Measurements from ENCODE around the gene RIPK3.
"Not testable (repeated sequence)": the region's sequence is repeated elsewhere in the genome, so short reads cannot be mapped to it uniquely, and the experiment has no call there.

The RIPK3 gene

DNA sequence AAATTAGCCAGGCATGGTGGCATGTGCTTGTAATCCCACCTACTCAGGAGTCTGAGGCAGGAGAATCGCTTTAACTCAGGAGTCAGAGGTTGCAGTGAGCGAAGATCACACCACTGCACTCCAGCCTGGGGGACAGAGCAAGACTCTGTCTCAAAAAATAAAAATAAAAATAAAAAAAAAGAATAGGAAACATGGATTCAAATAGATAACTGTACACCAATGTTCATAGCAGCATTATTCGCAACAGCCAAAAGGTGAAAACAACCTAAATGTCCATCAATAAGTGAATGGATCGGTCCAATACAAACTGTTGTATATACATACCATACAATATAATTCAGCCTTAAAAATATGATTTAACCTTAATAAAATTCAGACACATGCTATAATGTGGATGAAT is 3.1 kb upstream of the RIPK3 start:
- no peak for DNase-seq

DNA sequence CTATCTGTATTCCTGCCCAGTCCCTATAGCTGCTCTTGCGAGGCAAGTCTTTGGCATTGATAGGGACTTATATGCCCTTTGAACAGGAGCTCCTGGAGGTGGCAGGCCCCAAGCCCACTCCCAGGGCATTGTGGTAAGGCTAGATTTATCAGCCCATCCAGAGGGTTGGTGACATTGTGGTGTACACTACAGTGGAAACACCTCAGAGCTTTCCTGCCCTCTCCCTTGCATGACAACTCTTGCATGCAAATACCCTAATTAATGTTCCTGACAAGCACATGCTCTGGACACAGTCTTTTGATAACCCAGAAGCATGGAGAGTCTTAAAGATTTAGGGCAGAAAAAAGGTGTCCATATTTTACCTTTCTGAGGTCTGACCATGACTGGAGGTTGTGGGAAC is 815 bp upstream of the RIPK3 start:
- DNase-seq: no peak

DNA sequence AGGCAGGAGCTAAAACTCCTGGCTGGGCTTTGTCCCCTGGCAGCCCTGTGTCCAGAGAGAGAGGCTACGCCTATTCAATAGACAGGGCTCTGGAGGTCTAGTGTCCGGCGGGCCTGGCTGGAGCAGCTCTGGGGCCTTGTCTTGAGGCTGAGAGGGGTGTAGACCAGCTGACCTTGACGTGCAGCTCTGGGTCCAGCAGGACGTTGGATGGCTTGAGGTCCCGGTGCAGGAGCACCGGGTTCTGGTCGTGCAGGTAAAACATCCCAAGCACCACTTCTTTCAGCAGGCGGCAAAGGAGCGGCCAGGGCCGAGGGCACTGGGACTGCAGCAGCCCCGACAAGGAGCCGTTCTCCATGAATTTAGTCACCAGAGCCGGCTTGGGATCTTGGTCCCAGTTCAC is 948 bp downstream of the RIPK3 start:
- DNase-seq: no peak

DNA sequence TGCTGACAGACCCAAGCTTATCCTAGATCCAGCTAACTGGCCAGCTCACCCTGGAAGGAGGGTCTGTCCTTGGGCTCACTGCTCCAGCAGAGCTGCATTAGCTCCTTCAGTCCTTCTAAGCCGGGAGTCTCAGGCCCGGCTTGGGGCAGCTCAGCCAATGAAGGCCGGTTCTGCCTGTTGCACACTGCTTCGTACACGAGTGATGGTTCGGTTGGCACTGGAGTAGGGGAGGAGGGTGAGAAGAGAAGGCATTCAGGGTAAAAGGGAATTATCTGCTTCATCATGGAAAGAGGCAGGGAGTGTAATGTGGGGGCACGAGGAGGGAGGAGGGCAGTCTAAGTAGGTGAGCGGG is 2.0 kb downstream of the RIPK3 start:
- no peak for DNase-seq

DNA sequence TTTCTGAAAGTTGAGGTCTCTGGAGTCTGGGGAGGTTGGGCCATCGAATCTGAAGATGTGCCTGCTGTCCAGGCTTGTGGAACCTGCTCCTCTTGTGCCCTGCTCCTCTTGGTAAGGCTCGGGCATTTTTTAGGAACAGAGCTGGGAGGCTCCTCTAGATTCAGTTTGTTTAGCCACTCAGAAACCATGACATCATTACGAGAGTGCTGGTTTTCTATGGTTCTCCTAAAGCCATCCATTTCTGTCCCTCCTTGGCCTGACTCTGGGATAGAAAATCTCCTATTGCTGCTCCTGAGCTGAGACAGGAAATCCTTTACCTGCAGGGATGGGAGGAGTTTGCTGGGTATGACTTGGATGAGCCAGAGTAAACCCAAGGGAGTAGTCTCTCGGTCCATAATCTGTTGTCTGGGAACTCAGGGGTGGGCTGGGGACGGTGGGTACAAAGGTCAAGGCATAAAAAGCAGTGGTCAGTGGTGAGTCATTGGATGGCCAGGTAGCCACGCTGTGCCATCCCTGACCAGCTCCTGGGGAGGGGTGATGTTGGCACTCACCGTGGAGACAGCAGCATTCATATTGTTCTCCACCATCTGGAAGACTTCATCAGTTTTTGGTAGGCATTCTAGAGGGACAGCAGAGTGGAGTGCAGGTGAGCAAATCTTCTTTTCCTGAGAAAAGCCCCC is 2.5 kb downstream of the RIPK3 start:
- DNase-seq: no peak

DNA sequence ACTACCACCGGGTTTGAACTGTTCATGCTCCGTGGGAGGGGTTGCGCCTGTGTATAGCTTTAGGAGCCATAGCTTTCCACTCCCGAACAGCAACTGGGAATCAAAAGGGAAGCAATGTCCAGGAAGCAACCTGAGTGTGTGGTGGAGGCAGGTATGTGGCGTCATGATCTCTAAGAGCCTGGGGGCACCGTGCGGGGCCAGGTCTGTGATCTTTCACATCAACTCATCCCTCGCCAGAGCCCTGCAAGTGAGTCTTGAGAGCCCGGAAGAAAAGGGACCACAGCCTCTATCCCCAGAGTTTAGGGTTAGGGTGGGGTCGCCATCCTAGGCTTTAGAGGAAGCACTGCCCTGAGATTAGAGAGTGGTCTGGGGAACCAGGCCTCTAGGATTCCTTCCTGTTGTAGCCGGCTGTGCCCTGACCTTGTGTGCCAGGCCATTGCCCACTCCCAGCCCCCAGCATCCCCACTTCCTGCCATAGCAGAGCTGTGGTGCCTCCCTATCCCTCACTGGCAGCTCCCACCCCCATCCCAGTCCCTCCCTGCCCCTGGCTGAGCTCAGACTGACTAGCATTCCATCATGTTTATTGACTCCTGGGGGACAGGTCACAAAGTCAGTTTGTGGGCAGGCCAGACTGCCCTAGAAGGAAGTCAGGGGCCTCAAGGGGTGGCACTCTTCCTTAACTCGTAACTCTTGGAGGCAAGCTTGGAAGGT is 4.2 kb downstream of the RIPK3 start:
- DNase-seq: no peak

DNA sequence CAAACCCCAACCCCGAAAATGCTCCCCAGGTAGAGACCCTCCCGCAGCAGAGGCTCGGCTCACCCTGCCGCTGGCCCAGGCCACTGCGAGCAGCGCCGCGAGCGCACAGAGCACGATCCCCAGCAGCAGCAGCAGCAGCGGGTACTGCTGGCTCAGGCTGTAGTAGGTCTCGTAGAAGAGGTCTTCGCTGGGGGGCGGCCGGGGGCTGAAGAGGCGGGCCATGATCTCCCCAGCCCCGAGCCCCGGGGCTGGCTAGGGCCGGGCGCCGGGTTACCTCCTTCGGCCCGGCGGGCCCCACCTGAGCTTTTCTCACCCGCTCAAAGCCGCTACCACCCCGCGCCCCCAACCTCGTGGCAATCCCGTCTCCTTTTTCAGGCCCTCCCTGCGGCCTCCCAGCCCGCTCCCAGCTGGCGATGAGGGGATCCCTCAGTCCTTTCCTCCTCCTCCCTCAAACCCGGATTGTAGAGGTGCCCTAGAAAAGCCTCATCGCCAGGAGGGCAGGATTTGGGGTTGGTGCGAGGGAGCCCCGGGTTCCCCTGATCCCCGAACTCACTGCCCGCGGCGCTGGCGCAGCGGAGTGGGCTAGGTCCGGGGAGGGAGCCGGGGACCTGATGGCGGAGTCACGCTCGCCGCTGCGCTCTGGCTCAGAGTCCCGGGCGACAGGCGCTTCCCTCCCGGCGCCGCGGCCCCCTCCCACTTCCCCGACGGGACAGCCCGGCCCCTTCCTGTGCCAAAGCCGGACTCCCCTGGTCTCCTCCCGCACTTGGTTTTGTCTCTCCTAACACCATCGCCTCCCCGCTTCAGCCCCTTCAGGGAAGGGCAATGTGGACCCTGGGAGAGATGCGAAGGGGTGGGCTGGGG is 5.1 kb downstream of the RIPK3 start, which contains the start of gene ADCY4:
Gene ADCY4 (minus strand): TSS at position 641 of the 861 bp plus-strand sequence. CDS start 419 bp downstream, at position 222.
- no peak for DNase-seq

DNA sequence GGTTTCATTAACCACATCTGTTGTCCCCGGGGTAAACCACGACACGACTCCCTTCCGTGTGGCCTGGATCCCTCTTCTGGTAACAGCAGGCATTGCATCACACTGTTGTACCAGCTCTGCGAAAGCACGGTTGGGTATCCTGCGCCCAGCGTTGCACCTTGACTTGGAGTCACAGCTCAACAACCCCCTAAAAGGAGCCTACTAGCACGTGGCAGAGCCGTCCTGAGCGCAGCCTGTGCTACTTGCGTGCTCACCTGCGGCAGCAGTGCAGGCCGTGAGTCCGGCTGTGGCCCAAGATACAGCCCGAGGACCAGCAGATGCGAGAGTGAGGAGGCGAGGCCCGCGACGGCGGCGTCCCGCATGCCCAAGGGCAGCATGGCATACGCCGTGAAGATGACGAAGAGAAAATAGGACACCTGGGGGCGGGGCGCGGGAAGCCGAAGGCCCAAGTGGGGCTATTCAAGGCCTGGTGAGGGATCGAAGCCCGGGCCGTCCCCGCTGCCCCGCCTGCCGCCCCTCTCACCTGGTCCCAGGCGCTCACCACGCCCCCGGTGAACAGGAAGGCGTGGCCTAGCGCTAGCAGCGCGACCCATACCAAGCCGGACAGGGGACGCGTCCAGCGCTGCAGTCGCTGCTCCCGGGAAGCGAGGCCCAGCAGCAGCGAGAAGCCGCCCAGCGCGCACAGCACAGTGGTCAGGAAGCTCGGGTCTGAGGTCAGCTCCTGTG is 7.4 kb downstream of the RIPK3 start:
- peak; percentile 71 for DNase-seq

DNA sequence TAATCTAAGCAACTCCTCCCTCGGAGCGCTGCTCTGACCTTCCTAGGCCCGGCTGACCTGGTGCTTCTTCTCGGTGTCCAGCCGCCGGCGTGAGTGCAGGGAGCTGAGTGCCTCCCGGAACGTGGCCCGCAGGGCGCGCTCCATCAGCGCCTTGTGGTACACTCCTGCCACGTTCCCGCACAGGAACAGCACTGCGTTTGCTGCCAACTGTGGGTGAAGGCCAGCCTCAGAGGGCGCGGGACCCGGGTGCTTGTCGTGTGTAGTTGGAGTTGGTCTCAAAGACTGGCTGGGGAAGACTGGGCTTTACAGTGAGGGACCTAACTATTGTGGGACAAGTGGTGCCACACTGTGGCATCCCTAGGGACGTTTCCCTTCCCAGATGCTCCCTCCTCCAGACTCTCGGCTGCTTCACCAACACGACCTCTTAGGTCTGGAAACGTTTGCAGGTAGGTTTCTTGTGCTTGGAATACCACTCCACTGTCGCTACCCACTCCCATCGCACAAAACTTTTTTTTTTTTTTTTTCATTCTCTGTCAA is 8.0 kb downstream of the RIPK3 start:
- no peak for DNase-seq

DNA sequence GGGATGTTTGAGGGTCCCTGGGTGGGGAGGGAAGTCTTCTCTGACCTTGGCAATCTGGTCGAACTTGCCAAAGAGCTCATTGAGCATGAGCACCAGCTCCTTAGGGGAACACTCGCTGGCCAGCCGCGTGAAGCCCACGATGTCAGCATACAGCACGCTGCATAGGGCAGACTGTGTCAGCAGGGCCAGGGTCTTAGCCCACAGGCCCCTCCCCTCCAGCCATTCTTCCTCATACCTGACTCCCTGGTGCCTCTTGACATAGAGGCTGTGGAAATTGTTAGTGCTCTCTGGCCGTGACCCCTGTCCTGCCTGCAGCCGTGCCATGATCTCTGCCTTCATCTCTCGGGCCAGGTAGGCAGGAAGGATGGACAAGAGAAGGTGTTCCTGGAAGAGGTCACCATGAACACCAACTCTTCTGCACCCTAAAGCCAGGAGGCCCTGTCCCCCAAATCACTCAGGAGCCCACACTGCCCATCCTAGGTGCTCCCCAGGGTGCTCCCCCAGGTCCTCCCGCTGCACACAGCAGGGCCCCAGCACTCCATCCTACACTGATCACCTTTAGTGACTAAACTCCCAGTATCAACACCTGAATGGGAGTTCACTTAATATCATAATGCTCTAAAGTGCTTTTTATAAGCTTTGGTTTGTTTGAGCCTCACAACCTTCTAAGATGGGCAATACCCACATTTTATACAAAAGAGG is 8.7 kb downstream of the RIPK3 start:
- DNase-seq: no peak

DNA sequence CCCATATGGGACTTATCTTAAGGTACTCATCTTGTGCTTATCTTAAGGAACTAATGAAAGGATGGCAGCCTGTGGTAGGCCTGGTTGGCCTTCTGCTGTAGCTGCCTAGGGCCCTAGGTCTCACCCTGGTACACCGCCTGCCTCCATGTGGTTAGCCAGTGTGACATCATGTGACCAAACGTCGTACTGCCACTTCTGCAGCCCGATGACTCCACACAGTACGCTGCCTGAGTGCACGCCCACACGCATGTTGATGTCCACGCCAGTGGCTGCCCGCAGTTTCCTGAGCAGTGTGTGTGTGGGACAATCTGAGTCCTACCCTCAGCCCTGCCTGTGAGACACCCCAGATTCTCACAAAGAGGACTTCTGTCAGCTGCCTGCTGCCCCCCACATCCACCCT is 10.1 kb downstream of the RIPK3 start:
- DNase-seq: no peak

DNA sequence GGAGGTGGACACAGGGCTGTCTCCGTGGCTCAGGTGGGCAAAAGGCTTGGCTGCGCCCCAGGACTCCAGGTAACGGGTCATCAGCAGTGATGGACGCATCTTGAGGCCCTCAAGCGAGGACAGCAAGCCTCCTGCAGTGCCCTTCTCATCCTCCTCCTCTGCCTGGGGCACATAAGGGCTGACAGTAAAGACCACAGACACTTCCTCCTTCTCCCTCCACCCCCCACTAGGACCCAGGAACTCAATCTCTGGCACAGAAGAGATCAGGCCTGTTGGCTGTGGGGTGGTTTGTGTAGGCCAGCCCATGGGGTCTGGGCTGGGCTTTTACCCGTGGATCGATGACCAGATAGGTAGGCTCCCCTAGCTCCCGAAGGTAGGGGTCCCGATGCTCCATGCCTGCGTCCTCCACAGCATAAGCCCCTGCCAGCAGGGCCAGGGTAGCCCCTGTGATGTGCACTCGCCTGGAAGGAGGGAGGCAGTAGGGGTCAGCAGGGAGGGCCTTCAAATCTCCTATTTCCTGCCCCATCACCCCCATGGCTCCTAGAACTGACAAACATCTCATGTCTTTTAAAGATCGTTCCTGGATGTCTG is 10.6 kb downstream of the RIPK3 start:
- no peak for DNase-seq

DNA sequence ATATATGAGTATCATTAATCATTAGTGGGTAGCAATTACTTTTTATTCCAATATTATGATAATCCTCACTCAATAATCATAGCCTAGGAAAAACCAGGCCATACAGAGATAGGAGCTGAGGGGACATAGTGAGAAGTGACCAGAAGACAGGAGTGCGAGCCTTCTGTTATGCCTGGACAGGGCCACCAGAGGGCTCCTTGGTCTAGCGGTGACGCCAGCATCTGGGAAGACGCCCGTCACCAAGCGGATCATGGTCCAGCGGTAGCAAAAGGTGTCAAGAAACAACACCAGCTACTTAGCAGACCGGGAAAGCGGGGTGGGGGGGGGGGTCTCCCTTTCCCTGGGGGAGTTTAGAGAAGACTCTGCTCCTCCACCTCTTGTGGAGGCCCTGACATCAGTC is 11.9 kb downstream of the RIPK3 start:
- DNase-seq: not testable (repeated sequence)

DNA sequence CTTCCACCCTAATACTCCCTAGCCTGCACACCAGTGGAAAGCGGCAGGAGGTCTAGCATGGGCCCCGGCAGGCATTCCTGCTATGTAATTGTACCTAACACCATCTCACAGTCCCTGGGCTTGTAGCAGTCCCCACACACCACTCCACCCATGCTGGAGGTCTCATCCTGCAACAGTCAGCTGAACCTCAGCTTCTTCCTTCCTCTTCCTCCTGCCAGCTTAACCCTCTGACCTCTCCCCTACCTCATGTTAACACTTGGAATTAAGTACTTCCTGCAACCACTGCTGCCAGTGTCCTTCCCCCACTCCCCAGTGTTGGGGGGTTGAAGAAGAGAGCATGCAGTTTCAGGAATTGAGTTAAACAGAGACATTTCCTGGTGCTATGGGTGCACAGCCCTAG is 12.5 kb downstream of the RIPK3 start:
- DNase-seq: no peak

DNA sequence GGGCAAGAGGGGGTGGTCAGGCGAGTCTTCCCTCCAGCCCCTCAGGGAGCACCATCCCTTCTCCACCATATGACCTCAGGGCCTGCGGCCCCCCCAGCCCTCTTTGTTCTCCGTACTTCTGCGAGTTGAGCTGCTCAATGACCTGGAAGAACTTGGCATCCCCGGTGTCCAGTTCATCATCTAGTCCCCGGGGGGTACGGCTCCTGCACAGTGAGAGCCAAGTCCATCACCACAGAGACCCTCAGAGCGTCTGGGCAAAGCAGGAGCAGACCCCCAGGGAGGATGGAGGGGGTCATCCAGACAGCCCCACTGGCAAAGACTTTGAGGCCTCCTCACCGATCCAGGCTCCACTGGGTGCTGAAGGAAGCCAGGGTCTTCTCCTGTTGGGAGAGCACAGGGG is 13.8 kb downstream of the RIPK3 start:
- no peak for DNase-seq

DNA sequence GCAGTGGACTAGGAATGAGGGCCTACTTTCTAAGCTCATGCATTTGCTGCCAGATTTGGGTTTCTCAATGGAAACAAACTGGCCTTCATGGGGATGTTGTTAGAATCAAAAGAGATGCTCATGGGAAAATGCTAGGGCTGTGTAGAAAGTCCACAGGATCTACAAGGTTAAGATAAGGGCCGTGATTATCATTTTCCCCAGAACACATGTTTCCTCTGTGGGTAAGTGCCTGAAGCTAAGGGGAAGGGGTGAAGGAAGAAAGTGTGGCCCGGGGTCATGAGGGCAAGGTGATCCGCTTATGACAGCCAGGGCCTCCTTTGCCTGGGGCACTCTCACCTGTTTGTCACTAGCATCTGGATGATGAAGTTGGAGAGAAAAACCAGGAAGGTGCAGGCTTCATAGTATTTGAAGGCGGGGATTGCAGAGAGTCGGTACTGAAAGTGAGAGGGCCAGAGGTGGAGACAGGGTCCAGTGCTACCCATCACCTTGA is 14.7 kb downstream of the RIPK3 start:
- no peak for DNase-seq

DNA sequence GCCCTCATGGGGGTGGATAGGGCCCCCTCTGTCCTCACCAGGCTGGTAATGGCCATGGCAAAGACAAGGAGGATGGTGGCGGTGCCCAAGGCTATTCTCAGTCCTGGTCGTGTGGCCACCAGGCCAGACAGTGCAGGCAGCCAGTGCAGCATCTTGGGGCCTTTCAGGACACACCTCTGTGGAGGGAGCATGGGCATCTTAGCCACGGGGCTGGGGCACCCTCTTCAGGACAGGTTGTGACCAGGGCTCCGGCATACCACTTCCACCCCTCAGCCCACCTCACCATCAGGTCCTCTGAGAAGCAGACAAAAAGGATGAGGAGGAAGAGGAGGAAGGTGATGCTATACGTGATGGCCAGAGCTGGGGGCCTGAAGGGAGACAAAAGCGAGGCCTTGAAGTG is 15.8 kb downstream of the RIPK3 start:
- DNase-seq: no peak

DNA sequence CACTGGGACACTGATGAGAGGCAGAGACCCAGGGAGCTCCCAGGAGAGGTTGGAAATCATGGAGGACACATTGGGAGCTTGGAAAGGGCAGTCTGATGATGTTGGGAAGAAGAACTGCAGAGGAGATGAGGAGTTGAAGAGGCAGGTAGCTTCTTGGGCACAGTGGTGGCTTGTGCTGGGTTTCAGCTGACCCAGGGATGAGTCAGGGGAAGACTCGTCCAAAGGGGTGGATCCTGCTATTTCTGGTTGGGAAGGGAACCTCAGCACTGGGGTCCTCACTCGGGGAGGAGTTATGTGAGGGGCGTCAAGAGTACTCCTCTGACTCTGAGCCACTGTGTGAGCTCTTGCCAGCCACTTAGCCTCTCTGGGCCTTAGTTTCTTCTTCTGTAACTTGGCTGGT is 16.4 kb downstream of the RIPK3 start:
- no peak for DNase-seq

DNA sequence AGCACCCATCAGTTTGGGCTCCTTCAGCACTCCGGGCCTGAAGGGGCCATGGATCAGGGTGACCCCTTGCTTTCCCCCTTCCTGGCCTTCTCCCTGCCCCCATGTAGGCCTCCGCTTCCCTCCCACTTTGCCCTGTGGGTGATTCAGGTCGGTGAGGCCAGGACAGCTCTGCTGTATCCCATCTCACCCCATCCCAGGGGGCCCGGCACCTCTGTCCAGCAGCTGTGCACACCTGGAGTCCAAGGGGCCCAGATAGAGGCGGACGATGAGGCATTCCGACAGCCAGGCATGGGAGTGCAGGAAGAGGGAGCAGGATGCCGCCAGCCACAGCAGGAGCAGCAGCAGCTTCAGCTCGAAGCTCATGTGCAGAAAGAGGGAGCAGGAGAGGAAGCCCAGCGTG is 17.1 kb downstream of the RIPK3 start:
- no peak for DNase-seq

DNA sequence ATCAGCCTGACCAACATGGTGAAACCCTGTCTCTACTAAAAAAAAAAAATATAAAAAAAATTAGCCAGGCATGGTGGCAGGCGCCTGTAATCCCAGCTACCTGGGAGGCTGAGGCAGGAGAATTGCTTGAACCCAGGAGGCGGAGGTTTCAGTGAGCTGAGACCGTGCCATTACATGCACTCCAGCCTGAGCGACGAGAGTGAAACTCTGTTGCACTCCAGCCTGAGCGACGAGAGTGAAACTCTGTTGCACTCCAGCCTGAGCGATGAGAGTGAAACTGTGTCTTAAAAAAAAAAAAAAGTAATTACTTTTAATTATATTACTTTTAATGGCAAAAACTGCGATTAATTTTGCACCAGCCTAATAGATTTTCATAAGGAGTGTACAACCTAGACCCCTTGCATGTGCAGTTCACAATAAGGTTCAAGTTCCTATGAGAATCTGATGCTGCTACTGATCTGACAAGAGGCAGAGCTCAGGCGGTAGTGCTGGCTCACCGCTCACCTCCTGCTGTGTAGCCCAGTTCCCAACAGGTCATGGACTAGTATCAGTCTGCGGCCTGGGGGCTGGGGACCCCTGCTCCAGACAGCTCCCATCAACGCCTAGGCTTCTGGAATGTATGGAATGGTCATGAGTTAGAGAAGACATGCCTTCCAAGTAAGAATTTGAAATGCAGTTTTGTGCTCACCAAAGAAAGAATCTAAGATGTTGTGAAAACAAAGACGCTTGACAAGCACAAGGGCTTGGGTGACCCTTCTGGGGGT is 18.4 kb downstream of the RIPK3 start:
- DNase-seq: no peak

All from NCI-H1694 (cell line).